ENCODE data around the gene SSC4D. TPM values are rescaled to one million over a fixed set of nuclear protein-coding genes. Genes with fewer than 3 reads are reported as not detected.

The SSC4D gene
- total RNA-seq, 2 experiments from 2014 or later = 0.81 to 0.87 TPM

DNA sequence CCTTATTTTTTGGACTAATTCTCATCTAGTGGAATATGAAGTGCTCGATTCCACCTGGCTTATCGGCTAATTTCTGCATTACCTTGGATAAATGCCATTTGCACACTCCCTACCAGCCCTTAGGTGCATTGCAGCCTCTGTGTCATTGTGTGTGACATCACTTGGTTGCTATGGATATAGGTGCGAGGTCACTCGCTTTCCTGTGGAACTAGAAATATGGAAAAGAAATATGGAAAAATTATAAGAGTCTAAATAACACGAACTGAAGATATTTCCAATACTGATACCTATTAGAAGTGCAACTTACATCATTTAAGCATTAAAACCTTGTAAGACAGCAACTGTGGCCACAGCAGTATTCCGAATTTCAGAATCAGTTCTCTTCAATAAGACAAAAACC is 52.7 kb downstream of the SSC4D start:
- peak overlapping the region; percentile 88 for H3K4me3 Mint-ChIP-seq
- peak overlapping the region; percentile 56 for H3K27ac Mint-ChIP-seq
- no peaks in the 10 kb centered on the region for H3K9me3 Mint-ChIP-seq
- DNase-seq = no peak
- ChIA-PET CTCF (no interaction called here), POLR2A (interaction anchor here (0.6 kb wide), 1 partner anchor 39 kb away, joined by 3 read pairs; no protein-coding TSS in a partner anchor)
- intact Hi-C loops (cut with micrococcal nuclease) = no loop called here
- H3K27me3 Mint-ChIP-seq = no peaks in the 10 kb centered on the region
- H3K36me3 Mint-ChIP-seq = peaks cover 33% of the 10 kb centered on the region
- peaks cover 52% of the 10 kb centered on the region for H3K4me1 Mint-ChIP-seq (ENCODE audit: low read depth)

DNA sequence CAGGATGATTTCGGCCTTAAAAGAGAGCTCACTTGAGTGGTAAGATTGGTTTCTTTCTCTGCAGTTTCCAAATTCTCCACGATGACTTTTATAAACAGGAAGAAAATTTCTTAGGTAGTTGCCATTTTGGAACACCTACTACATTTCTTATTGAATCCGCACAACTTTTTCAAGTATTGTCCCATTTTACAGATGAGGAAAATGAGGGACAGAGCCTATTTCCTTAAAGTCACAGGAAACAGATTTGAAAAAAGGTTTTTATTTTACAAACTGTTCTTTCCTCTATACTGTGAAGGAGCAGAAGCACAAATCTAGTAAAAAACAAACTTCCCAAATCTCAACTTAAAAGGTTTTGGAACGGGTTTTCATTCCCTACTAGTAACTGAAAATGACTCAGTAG is 53.4 kb downstream of the SSC4D start:
- Mint-ChIP-seq H3K27ac (no peak overlapping the region), H3K36me3 (peaks cover 38% of the 10 kb centered on the region), H3K9me3 (no peaks in the 10 kb centered on the region), H3K4me1 (ENCODE audit: low read depth) (peaks cover 59% of the 10 kb centered on the region), H3K4me3 (no peak overlapping the region), H3K27me3 (no peaks in the 10 kb centered on the region)
- CTCF ChIA-PET = interaction anchor here (0.7 to 1.2 kb wide), 2 partner anchors 42 to 328 kb away, joined by 3 read pairs; no protein-coding TSS in a partner anchor
- POLR2A ChIA-PET = interaction anchor here (0.6 kb wide), 1 partner anchor 38 kb away, joined by 3 read pairs; no protein-coding TSS in a partner anchor
- intact Hi-C loops (cut with micrococcal nuclease) = no loop called here
- no peak for DNase-seq

DNA sequence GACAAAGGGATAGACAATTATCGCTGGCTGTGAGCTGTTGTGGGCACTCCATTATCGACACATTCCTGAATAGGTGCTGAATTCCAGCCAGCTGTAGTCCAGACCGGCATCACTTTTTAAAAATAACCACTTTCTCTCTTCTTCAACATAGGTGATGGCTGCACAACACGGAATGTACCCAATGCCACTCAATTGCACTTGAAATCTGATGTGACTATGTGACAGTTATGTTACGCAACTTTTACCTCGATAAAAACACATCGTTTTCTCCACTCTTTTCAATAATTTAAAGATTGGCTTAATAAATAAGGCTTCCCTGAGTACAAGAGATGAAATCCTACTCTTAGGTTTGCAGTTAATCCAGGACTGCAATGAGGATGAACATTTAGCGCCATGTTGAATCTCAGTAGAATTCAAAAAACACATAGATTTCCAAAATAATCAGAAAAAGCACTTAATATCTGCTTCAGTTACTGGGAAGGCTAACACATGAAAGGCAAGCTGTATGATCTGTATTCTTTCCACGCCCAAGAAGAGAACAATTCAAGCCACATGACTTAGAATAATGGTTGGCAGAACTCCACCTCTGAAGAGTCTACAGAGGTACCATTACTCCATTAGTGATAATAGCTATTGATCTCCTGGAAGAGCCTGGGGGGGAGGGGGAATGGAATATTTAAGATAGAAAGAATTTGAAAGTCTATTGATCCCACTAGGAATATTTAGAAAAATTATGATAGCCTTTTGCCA is 54.3 kb downstream of the SSC4D start:
- H3K4me1 Mint-ChIP-seq (ENCODE audit: low read depth) = peaks cover 62% of the 10 kb centered on the region
- no peak overlapping the region for H3K4me3 Mint-ChIP-seq
- H3K27me3 Mint-ChIP-seq = no peaks in the 10 kb centered on the region
- DNase-seq = no peak
- intact Hi-C loops (cut with micrococcal nuclease) = no loop called here
- H3K9me3 Mint-ChIP-seq = no peaks in the 10 kb centered on the region
- H3K27ac Mint-ChIP-seq = no peak overlapping the region
- ChIA-PET POLR2A (interaction anchor here (1.2 to 1.3 kb wide), 2 partner anchors 12 to 37 kb away, joined by 4 to 7 read pairs; no protein-coding TSS in a partner anchor), CTCF (interaction anchor here (0.7 to 1.4 kb wide), 4 partner anchors 35 to 327 kb away, joined by 3 to 4 read pairs (median 3); no protein-coding TSS in a partner anchor)
- H3K36me3 Mint-ChIP-seq = peaks cover 47% of the 10 kb centered on the region

GRCh38 chr7:76354516-76354915 is 55.0 kb downstream of the SSC4D start:
- Mint-ChIP-seq H3K9me3 (no peaks in the 10 kb centered on the region), H3K4me3 (no peak overlapping the region), H3K27me3 (no peaks in the 10 kb centered on the region), H3K36me3 (peaks cover 51% of the 10 kb centered on the region), H3K4me1 (ENCODE audit: low read depth) (peaks cover 62% of the 10 kb centered on the region), H3K27ac (no peak overlapping the region)
- no peak for DNase-seq
- CTCF ChIA-PET = interaction anchor here (1.1 to 1.4 kb wide), 2 partner anchors 35 to 63 kb away, joined by 3 to 4 read pairs; no protein-coding TSS in a partner anchor
- intact Hi-C loops (cut with micrococcal nuclease) = no loop called here
- POLR2A ChIA-PET = interaction anchor here (1.2 to 1.3 kb wide), 2 partner anchors 11 to 36 kb away, joined by 4 to 7 read pairs; no protein-coding TSS in a partner anchor

- Mint-ChIP-seq H3K9me3 (no peaks in the 10 kb centered on the region), H3K4me1 (ENCODE audit: low read depth) (peaks cover 64% of the 10 kb centered on the region), H3K4me3 (no peak overlapping the region), H3K27ac (no peak overlapping the region), H3K36me3 (peaks cover 54% of the 10 kb centered on the region), H3K27me3 (no peaks in the 10 kb centered on the region)
- no peak for DNase-seq
- intact Hi-C loops (cut with micrococcal nuclease) = no loop called here
- CTCF ChIA-PET = no interaction called here
- POLR2A ChIA-PET = no interaction called here
Observed at GRCh38 chr7:76353744-76354143, 55.8 kb downstream of the SSC4D start.

- Mint-ChIP-seq H3K4me3 (no peak overlapping the region), H3K36me3 (peaks cover 50% of the 10 kb centered on the region), H3K4me1 (ENCODE audit: low read depth) (peaks cover 68% of the 10 kb centered on the region), H3K9me3 (no peaks in the 10 kb centered on the region), H3K27me3 (no peaks in the 10 kb centered on the region), H3K27ac (no peak overlapping the region)
- CTCF ChIA-PET = interaction anchor here (0.9 kb wide), 1 partner anchor 34 kb away, joined by 4 read pairs; no protein-coding TSS in a partner anchor
- intact Hi-C loops (cut with micrococcal nuclease) = no loop called here
- DNase-seq = peak; percentile 49
- POLR2A ChIA-PET = interaction anchor here (0.7 to 1.3 kb wide), 4 partner anchors 9 to 34 kb away, joined by 3 to 5 read pairs (median 4); no protein-coding TSS in a partner anchor
Observed at GRCh38 chr7:76352193-76352592, 57.3 kb downstream of the SSC4D start.

DNA sequence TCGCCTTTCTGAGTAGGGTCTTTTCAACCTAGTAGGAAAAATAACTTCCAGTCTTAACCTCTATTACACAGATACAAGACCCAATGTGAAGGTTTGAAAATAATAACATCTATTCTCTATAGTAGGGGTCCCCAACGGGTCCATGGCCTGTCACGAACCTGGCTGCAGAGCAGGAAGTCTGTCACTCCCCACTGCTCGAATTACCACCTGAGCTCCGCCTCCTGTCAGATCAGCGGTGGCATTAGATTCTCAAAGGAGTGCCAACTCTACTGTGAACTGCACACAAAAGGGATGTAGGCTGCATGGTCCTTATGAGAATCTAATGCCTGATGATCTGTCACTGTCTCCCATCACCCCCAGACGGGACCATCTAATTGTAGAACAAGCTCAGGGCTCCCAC is 58.1 kb downstream of the SSC4D start:
- H3K27me3 Mint-ChIP-seq = no peaks in the 10 kb centered on the region
- peaks cover 52% of the 10 kb centered on the region for H3K36me3 Mint-ChIP-seq
- intact Hi-C loops (cut with micrococcal nuclease) = no loop called here
- no peak overlapping the region for H3K27ac Mint-ChIP-seq
- POLR2A ChIA-PET = interaction anchor here (0.6 to 1.1 kb wide), 3 partner anchors 13 to 33 kb away, joined by 3 to 4 read pairs (median 3); no protein-coding TSS in a partner anchor
- H3K4me1 Mint-ChIP-seq (ENCODE audit: low read depth) = peaks cover 70% of the 10 kb centered on the region
- CTCF ChIA-PET = no interaction called here
- H3K9me3 Mint-ChIP-seq = no peaks in the 10 kb centered on the region
- DNase-seq = no peak
- no peak overlapping the region for H3K4me3 Mint-ChIP-seq

- H3K4me3 Mint-ChIP-seq = no peak overlapping the region
- POLR2A ChIA-PET = no interaction called here
- CTCF ChIA-PET = no interaction called here
Observed at GRCh38 chr7:76349313-76349885, 60.1 kb downstream of the SSC4D start.

GRCh38 chr7:76347710-76348109 is 61.8 kb downstream of the SSC4D start:
- POLR2A ChIA-PET = interaction anchor here (0.6 kb wide), 2 partner anchors 192 to 429 kb away, joined by 3 read pairs; no protein-coding TSS in a partner anchor
- no peaks in the 10 kb centered on the region for H3K27me3 Mint-ChIP-seq
- no peak overlapping the region for H3K4me3 Mint-ChIP-seq
- peaks cover 69% of the 10 kb centered on the region for H3K4me1 Mint-ChIP-seq (ENCODE audit: low read depth)
- H3K36me3 Mint-ChIP-seq = peaks cover 57% of the 10 kb centered on the region
- intact Hi-C loops (cut with micrococcal nuclease) = no loop called here
- H3K9me3 Mint-ChIP-seq = no peaks in the 10 kb centered on the region
- CTCF ChIA-PET = no interaction called here
- H3K27ac Mint-ChIP-seq = peak overlapping the region; percentile 7
- no peak for DNase-seq

More at GRCh38 chr7:76349313-76349885, 60.1 kb downstream of the SSC4D start:
- Mint-ChIP-seq H3K36me3 (peaks cover 50% of the 10 kb centered on the region), H3K9me3 (no peaks in the 10 kb centered on the region), H3K4me1 (ENCODE audit: low read depth) (peaks cover 61% of the 10 kb centered on the region), H3K27ac (peak overlapping the region; percentile 67), H3K27me3 (no peaks in the 10 kb centered on the region)
- no peak for DNase-seq
- intact Hi-C loops (cut with micrococcal nuclease) = no loop called here

DNA sequence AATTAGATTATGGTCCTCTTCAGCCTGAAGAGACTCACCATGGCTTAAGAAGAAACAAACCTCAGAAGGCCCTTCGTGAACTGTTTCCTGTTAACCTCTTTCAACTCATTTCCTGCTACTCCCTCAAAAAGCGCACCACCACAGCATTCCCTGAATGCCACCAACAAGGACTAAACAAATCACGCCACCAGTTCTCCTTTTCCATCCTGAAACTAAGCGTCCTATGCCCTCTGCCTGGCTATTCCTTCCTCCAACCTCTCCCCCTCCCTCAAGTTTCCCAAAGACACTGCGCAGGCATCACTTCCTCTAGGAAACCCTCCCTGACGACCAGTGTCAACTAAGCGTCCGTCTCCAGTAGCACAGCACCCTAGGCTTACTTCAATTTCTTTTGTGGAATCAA is 62.7 kb downstream of the SSC4D start:
- Mint-ChIP-seq H3K27me3 (no peaks in the 10 kb centered on the region), H3K9me3 (no peaks in the 10 kb centered on the region), H3K27ac (peak overlapping the region; percentile 61), H3K4me1 (ENCODE audit: low read depth) (peaks cover 70% of the 10 kb centered on the region), H3K36me3 (peaks cover 61% of the 10 kb centered on the region), H3K4me3 (no peak overlapping the region)
- intact Hi-C loops (cut with micrococcal nuclease) = no loop called here
- DNase-seq = no peak
- ChIA-PET CTCF (no interaction called here), POLR2A (no interaction called here)

DNA sequence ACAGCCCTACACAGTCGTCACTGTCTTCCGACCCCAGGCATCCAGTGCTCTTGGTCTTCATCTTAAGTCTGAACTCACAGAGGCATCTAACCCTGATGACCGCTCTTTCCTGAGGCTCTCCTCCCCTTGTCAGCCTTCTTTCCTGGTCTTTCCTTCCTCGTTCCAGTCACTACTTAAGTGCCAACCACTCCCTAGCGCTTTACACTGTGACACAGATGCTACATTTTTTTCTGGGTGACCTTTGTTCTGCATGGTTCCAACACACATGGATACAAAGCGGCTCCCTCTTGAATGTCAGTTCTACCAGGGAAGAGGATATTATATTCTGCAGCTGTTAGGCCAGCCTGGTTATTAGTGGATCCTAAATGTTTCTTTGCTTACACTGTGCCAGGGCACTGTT is 63.4 kb downstream of the SSC4D start:
- Mint-ChIP-seq H3K9me3 (no peaks in the 10 kb centered on the region), H3K27me3 (no peaks in the 10 kb centered on the region), H3K4me3 (no peak overlapping the region), H3K27ac (no peak overlapping the region), H3K36me3 (peaks cover 60% of the 10 kb centered on the region), H3K4me1 (ENCODE audit: low read depth) (peaks cover 68% of the 10 kb centered on the region)
- POLR2A ChIA-PET = no interaction called here
- intact Hi-C loops (cut with micrococcal nuclease) = no loop called here
- CTCF ChIA-PET = no interaction called here
- no peak for DNase-seq

DNA sequence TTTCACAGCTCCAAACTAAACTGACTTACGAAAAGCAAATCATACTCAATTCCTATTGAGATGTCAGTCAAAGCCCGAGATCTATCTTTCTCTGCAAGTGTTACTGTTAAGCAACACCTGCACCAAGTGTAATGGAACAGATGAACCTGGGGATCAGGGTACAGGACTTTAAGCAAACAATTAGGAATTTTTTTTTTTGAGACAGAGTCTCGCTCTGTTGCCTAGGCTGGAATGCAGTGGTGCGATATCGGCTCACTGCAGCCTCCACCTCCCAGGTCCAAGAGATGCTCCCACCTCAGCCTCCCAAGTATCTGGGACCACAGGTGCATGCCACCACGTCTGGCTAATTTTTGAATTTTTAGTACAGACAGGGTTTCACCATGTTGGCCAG is 65.6 kb downstream of the SSC4D start:
- POLR2A ChIA-PET = interaction anchor here (0.9 to 1.5 kb wide), 4 partner anchors 9 to 25 kb away, joined by 3 to 14 read pairs (median 4); partner anchors contain the start of gene YWHAG
- H3K27me3 Mint-ChIP-seq = no peaks in the 10 kb centered on the region
- H3K27ac Mint-ChIP-seq = peak overlapping the region; percentile 53
- H3K36me3 Mint-ChIP-seq = peaks cover 57% of the 10 kb centered on the region
- DNase-seq = no peak
- H3K4me3 Mint-ChIP-seq = no peak overlapping the region
- H3K9me3 Mint-ChIP-seq = no peaks in the 10 kb centered on the region
- intact Hi-C loops (cut with micrococcal nuclease) = loop anchor here (1.0 kb wide), 2 partner anchors 15 to 26 kb away; no protein-coding TSS in a partner anchor
- peaks cover 72% of the 10 kb centered on the region for H3K4me1 Mint-ChIP-seq (ENCODE audit: low read depth)
- CTCF ChIA-PET = interaction anchor here (1.0 to 1.4 kb wide), 2 partner anchors 25 to 165 kb away, joined by 3 to 5 read pairs; no protein-coding TSS in a partner anchor
